ENCODE measurements around the gene ZWILCH. TPM values are rescaled to one million over a fixed set of nuclear protein-coding genes. Genes with fewer than 3 reads are reported as not detected.

ZWILCH gene
- total RNA-seq, 1 donor from 2014 or later, result 15.5 TPM

- Histone ChIP-seq H3K4me1 (ENCODE audit: insufficient read depth, low read length) (no peaks in the 10 kb centered on the region), H3K27ac (ENCODE audit: low read depth, low read length) (no peak overlapping the region), H3K79me2 (ENCODE audit: insufficient read depth, low read length) (no peaks in the 10 kb centered on the region), H3K36me3 (ENCODE audit: insufficient read depth, low read length) (peaks cover 17% of the 10 kb centered on the region), H4K20me1 (ENCODE audit: insufficient read depth, low read length) (no peaks in the 10 kb centered on the region), H3K27me3 (ENCODE audit: insufficient read depth, low read length) (no peaks in the 10 kb centered on the region), H2AFZ (ENCODE audit: low read depth, low read length) (no peak overlapping the region), H3K9ac (ENCODE audit: low read length) (no peak overlapping the region), H3K9me3 (ENCODE audit: insufficient read depth, low read depth, low read length) (no peaks in the 10 kb centered on the region), H3K4me2 (ENCODE audit: low read length) (no peak overlapping the region), H3K4me3 (ENCODE audit: insufficient read depth, low read depth, low read length) (no peak overlapping the region)
- no peak for TF ChIP-seq CTCF (IDR thresholded peaks at IDR 0.05; ENCODE audit: insufficient read depth, low read depth, low read length)
- FAIRE-seq, result no peak
- peaks cover 4% of the 10 kb centered on the region for H3K9me3 Mint-ChIP-seq (ENCODE audit: unreplicated experiment)
- no peak for DNase-seq (ENCODE audit: low read depth)
- H3K4me3 Mint-ChIP-seq (ENCODE audit: unreplicated experiment), result no peak overlapping the region
- no peaks in the 10 kb centered on the region for H3K27me3 Mint-ChIP-seq (ENCODE audit: low read depth, unreplicated experiment)
- no peaks in the 10 kb centered on the region for H3K4me1 Mint-ChIP-seq (ENCODE audit: low read depth, unreplicated experiment)
- no peak overlapping the region for H3K27ac Mint-ChIP-seq (ENCODE audit: unreplicated experiment)
- H3K36me3 Mint-ChIP-seq (ENCODE audit: low read depth, unreplicated experiment), result peaks cover 32% of the 10 kb centered on the region
Observed at GRCh38 chr15:66555685-66556084, 50.6 kb downstream of the ZWILCH start.

GRCh38 chr15:66558271-66558670 lies 53.1 kb downstream of the ZWILCH start:
- Mint-ChIP-seq H3K36me3 (ENCODE audit: low read depth, unreplicated experiment) (peaks cover 38% of the 10 kb centered on the region), H3K27me3 (ENCODE audit: low read depth, unreplicated experiment) (no peaks in the 10 kb centered on the region), H3K4me3 (ENCODE audit: unreplicated experiment) (no peak overlapping the region), H3K9me3 (ENCODE audit: unreplicated experiment) (peaks cover 7% of the 10 kb centered on the region), H3K27ac (ENCODE audit: unreplicated experiment) (no peak overlapping the region), H3K4me1 (ENCODE audit: low read depth, unreplicated experiment) (no peaks in the 10 kb centered on the region)
- Histone ChIP-seq H3K27me3 (ENCODE audit: insufficient read depth, low read length) (no peaks in the 10 kb centered on the region), H3K79me2 (ENCODE audit: insufficient read depth, low read length) (no peaks in the 10 kb centered on the region), H4K20me1 (ENCODE audit: insufficient read depth, low read length) (no peaks in the 10 kb centered on the region), H3K9ac (ENCODE audit: low read length) (no peak overlapping the region), H3K4me3 (ENCODE audit: insufficient read depth, low read depth, low read length) (no peak overlapping the region), H3K27ac (ENCODE audit: low read depth, low read length) (no peak overlapping the region), H3K36me3 (ENCODE audit: insufficient read depth, low read length) (peaks cover 3% of the 10 kb centered on the region), H3K9me3 (ENCODE audit: insufficient read depth, low read depth, low read length) (no peaks in the 10 kb centered on the region), H3K4me2 (ENCODE audit: low read length) (no peak overlapping the region), H3K4me1 (ENCODE audit: insufficient read depth, low read length) (no peaks in the 10 kb centered on the region), H2AFZ (ENCODE audit: low read depth, low read length) (no peak overlapping the region)
- no peak for TF ChIP-seq CTCF (IDR thresholded peaks at IDR 0.05; ENCODE audit: insufficient read depth, low read depth, low read length)
- no peak for DNase-seq (ENCODE audit: low read depth)
- no peak for FAIRE-seq

GRCh38 chr15:66560856-66561525 lies 55.9 kb downstream of the ZWILCH start:
- no peaks in the 10 kb centered on the region for H3K27me3 Mint-ChIP-seq (ENCODE audit: low read depth, unreplicated experiment)
- peaks cover 12% of the 10 kb centered on the region for H3K4me1 Mint-ChIP-seq (ENCODE audit: low read depth, unreplicated experiment)
- DNase-seq (ENCODE audit: low read depth) (no peak), FAIRE-seq (no peak)
- Histone ChIP-seq H3K79me2 (ENCODE audit: insufficient read depth, low read length) (no peaks in the 10 kb centered on the region), H3K9ac (ENCODE audit: low read length) (no peak overlapping the region), H3K27me3 (ENCODE audit: insufficient read depth, low read length) (no peaks in the 10 kb centered on the region), H3K4me1 (ENCODE audit: insufficient read depth, low read length) (peaks cover 12% of the 10 kb centered on the region), H2AFZ (ENCODE audit: low read depth, low read length) (no peak overlapping the region), H3K4me2 (ENCODE audit: low read length) (no peak overlapping the region), H3K9me3 (ENCODE audit: insufficient read depth, low read depth, low read length) (no peaks in the 10 kb centered on the region), H3K27ac (ENCODE audit: low read depth, low read length) (no peak overlapping the region), H3K4me3 (ENCODE audit: insufficient read depth, low read depth, low read length) (no peak overlapping the region), H3K36me3 (ENCODE audit: insufficient read depth, low read length) (no peaks in the 10 kb centered on the region), H4K20me1 (ENCODE audit: insufficient read depth, low read length) (no peaks in the 10 kb centered on the region)
- TF ChIP-seq CTCF (IDR thresholded peaks at IDR 0.05; ENCODE audit: insufficient read depth, low read depth, low read length) (no peak), EZH2 (IDR thresholded peaks at IDR 0.05; ENCODE audit: insufficient read depth, low read length) (no peak)
- no peak overlapping the region for H3K4me3 Mint-ChIP-seq (ENCODE audit: unreplicated experiment)
- peaks cover 36% of the 10 kb centered on the region for H3K36me3 Mint-ChIP-seq (ENCODE audit: low read depth, unreplicated experiment)
- no peak overlapping the region for H3K27ac Mint-ChIP-seq (ENCODE audit: unreplicated experiment)
- peaks cover 7% of the 10 kb centered on the region for H3K9me3 Mint-ChIP-seq (ENCODE audit: unreplicated experiment)

All from astrocyte (in vitro differentiated cells and primary cell).